Measurements from ENCODE around the gene LRRFIP1.

- TF ChIP-seq GABPA (IDR thresholded peaks at IDR 0.05; ENCODE audit: low read depth) = no peak
- no peak for TF ChIP-seq CTCF (IDR thresholded peaks at IDR 0.05; ENCODE audit: insufficient read depth, low read length)
- no peak for TF ChIP-seq POLR2AphosphoS5 (IDR thresholded peaks at IDR 0.05; ENCODE audit: low read depth)
Observed at GRCh38 chr2:237599465-237600110, 27.8 kb upstream of the LRRFIP1 start.
